Measurements from ENCODE around the gene SPAG16. TPM values are rescaled to one million over a fixed set of nuclear protein-coding genes. Genes with fewer than 3 reads are reported as not detected.

The SPAG16 gene
- total RNA-seq, 1 experiment from 2014 or later = 17.3 TPM

- Histone ChIP-seq H3K56ac (ENCODE audit: insufficient read length, low read depth, low read length) (no peak overlapping the region), H3K9me3 (ENCODE audit: control insufficient read depth, low read depth, low read length) (no peaks in the 10 kb centered on the region), H3K18ac (ENCODE audit: insufficient read length, low read depth, low read length) (no peak overlapping the region), H2BK120ac (ENCODE audit: low read depth, low read length, poor library complexity, severe bottlenecking) (no peak overlapping the region), H2BK20ac (ENCODE audit: low read depth, low read length, poor library complexity, severe bottlenecking) (no peak overlapping the region), H3K23me2 (ENCODE audit: insufficient read length, low read depth, low read length, poor library complexity, severe bottlenecking) (no peaks in the 10 kb centered on the region), H3K4me1 (ENCODE audit: insufficient read depth, low read length) (no peaks in the 10 kb centered on the region), H3K79me1 (ENCODE audit: insufficient read depth, low read depth, low read length, poor library complexity, severe bottlenecking) (no peaks in the 10 kb centered on the region), H2AFZ (ENCODE audit: low read length) (no peak overlapping the region), H2AK5ac (ENCODE audit: insufficient read length, low read length) (no peak overlapping the region), H3K14ac (ENCODE audit: insufficient read depth, low read length) (no peak overlapping the region), H2BK15ac (ENCODE audit: low read depth, low read length) (no peak overlapping the region), H3K27me3 (ENCODE audit: insufficient read depth, low read length) (no peaks in the 10 kb centered on the region), H3K23ac (ENCODE audit: insufficient read length, low read depth, low read length) (no peak overlapping the region), H3K79me2 (ENCODE audit: insufficient read depth, low read length) (no peaks in the 10 kb centered on the region), H2BK5ac (ENCODE audit: insufficient read length, low read length) (no peak overlapping the region), H4K8ac (replicated peaks; ENCODE audit: insufficient read length, low read depth, low read length) (no peak overlapping the region), H3K4ac (ENCODE audit: low read depth, low read length) (no peak overlapping the region), H3K27ac (ENCODE audit: insufficient read length, low read depth, low read length) (no peak overlapping the region), H3K9ac (ENCODE audit: extremely low read depth, insufficient read length, low read length) (no peak overlapping the region), H4K91ac (ENCODE audit: insufficient read length, low read depth, low read length) (no peak overlapping the region), H3K4me2 (ENCODE audit: insufficient read depth, insufficient read length, low read length) (no peak overlapping the region), H3T11ph (ENCODE audit: low read length) (no peak overlapping the region), H4K5ac (ENCODE audit: insufficient read length, low read depth, low read length) (no peak overlapping the region), H2BK12ac (ENCODE audit: insufficient read length, low read depth, low read length) (no peak overlapping the region), H4K20me1 (ENCODE audit: control insufficient read depth, insufficient read depth, insufficient read length) (no peaks in the 10 kb centered on the region)
- H3K4me3 Mint-ChIP-seq = no peak overlapping the region
- no peak for TF ChIP-seq CTCF (conservative IDR thresholded peaks at IDR 0.05)
- H3K36me3 Mint-ChIP-seq (ENCODE audit: insufficient read depth in 1 of 3, low read depth in 3 of 3) = no peaks in the 10 kb centered on the region
- no peak overlapping the region for H3K27ac Mint-ChIP-seq
- DNase-seq = no peak
- H3K4me1 Mint-ChIP-seq = no peaks in the 10 kb centered on the region
- no peaks in the 10 kb centered on the region for H3K27me3 Mint-ChIP-seq (ENCODE audit: low read depth)
- H3K9me3 Mint-ChIP-seq = peaks cover 0 to 3% of the 10 kb centered on the region in 2 experiments; a peak in 2 of 5 replicates
These were observed 550.1 kb downstream of the SPAG16 start for GRCh38 chr2:213834331-213834730.

Measured in H9 (cell line).